ENCODE measurements around the gene IRF4.

- TF ChIP-seq, protein P1, sequence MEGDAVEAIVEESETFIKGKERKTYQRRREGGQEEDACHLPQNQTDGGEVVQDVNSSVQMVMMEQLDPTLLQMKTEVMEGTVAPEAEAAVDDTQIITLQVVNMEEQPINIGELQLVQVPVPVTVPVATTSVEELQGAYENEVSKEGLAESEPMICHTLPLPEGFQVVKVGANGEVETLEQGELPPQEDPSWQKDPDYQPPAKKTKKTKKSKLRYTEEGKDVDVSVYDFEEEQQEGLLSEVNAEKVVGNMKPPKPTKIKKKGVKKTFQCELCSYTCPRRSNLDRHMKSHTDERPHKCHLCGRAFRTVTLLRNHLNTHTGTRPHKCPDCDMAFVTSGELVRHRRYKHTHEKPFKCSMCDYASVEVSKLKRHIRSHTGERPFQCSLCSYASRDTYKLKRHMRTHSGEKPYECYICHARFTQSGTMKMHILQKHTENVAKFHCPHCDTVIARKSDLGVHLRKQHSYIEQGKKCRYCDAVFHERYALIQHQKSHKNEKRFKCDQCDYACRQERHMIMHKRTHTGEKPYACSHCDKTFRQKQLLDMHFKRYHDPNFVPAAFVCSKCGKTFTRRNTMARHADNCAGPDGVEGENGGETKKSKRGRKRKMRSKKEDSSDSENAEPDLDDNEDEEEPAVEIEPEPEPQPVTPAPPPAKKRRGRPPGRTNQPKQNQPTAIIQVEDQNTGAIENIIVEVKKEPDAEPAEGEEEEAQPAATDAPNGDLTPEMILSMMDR (IDR thresholded peaks at IDR 0.05) = no peak
- no peak for TF ChIP-seq POLR2AphosphoS5 (IDR thresholded peaks at IDR 0.05)
- TF ChIP-seq POLR2A (IDR thresholded peaks at IDR 0.05) = no peak
These were observed 20.8 kb downstream of the IRF4 start for GRCh38 chr6:412146-412886.

Data from breast epithelium (tissue), 3 donors.